NCI-H146 treated with DMSO at 0.1 percent for 48 hours (cell line): ENCODE results near the gene SPIRE2.
"Not testable (repeated sequence)": the region's sequence is repeated elsewhere in the genome, so short reads cannot be mapped to it uniquely, and the experiment has no call there.

Experiments used
- DNase-seq: peaks from one replicate; lab custom pipeline; 2025; ENCODE audit not compliant: unreplicated experiment; lab: John Stamatoyannopoulos, UW

The SPIRE2 gene

DNA sequence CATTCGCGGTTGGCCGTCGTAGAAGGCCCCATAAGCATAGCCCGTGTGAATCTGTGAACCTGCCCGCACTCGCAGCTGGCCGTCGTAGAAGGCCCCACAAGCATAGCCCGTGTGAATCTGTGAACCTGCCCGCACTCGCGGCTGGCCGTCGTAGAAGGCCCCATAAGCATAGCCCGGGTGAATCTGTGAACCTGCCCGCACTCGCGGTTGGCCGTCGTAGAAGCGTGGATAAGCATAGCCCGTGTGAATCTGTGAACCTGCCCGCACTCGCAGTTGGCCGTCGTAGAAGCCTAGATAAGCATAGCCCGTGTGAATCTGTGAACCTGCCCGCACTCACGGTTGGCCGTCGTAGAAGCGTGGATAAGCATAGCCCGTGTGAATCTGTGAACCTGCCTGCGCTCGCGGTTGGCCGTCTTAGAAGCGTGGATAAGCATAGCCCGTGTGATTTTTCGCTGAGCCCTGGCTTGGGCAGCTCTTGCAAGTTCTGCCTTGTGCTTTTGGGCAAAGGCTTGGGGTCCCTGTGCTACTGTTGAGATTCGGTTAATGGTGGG is 6.6 kb downstream of the SPIRE2 start:
- DNase-seq, result not testable (repeated sequence)

DNA sequence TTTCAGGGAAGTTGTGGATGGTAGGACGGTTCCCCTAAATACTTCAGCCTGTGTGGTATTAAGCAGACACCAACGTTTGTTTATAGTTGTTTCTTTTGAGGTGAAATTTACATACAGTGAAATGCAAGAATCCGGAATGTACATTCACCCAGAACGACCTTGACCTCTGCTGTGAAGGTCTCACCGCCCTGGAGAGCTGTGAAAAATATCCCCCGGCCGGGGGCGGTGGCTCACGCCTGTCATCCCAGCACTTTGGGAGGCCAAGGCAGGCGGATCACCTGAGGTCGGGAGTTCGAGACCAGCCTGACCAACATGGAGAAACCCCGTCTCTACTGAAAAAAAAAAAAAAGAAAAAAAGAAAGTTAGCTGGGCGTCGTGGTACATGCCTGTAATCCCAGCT is 8.2 kb downstream of the SPIRE2 start:
- DNase-seq, result not testable (repeated sequence)

DNA sequence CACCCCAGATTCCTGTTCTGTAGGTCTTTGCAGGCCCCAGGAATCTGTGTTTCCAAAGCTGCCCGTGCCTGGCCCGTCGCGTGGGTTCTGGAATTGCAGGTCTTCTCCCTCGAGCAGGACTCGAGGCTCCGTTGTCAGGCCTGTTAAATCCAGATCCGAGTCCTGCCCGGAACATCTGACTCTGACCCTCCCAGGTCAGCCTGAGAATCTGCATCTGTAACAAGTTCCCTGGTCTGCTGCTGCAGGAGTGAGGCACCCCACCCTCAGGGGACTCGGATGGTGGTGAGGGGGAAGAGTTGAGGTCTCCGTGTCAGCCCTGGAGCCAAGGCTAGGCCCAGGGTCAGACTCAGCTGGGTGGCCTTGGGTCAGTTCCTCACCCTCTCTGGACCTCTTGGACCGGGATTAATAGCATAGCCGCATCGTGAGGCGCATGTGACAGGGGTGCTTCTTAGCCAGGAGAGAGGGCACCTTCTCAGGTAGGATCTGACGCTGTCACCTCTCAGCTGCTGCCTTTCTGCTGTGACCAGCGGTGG is 8.8 kb downstream of the SPIRE2 start:
- no peak for DNase-seq

DNA sequence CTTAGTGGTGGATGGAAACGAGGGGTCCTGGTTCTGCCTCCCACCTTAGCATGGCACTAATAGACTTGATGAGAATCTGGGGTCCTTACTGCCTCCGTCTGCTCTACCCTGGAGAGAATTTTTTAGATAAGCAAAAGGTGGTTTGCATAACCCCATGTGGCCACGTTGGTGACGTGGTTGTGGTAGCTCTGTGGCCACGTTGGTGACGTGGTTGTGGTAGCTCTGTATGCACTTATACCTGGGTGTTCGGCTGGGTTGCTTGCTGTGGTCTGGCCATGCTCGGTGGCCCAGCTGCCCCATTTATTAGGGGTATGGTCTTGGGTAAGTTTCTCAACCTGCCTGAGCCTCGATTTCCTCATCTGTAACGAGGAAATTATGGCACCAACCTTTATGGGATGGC is 13.0 kb downstream of the SPIRE2 start:
- DNase-seq, result no peak

DNA sequence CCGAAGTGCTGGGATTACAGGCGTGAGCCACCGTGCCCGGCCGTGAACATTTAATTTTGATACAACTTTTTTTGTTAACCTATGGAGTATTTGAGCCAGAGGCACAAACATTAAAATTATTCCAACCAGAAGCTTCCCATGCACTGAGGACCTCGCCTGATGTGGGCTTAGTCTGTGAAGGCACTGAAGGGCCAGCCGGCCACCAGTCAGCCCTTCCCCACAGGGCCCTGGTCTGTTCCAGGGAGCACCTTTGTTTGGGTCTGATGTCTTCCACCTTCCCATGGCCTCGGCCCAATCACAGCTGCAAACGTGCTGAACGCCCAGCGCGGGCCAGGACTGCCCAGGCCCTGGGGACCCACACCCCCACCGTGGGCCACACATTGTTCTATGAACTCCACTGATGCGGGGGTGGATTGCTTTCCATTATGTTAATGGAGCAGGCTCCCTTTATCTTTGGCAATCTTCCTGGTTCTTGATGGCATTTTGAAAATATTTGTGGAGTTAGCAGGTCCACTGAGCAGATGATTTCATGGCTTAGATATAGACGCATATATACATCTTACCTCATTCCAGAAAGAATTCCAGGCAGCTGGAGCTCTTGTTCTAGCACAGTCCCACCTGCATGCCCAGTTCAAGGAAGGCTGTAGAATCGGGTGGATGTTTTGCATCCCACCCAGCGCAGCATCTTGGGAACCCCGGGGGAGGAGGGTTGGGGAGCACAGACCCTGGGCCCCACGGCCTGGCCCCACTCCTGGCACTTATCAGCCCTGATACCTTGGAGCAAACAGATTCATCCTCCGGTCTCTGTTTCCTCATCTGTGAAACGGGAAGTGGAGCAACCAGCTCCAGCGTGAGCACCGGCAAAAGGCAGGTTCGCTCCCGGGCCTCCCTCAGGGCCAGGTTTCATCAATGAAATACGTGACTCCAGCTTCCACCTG is 14.5 kb downstream of the SPIRE2 start:
- DNase-seq, result no peak

DNA sequence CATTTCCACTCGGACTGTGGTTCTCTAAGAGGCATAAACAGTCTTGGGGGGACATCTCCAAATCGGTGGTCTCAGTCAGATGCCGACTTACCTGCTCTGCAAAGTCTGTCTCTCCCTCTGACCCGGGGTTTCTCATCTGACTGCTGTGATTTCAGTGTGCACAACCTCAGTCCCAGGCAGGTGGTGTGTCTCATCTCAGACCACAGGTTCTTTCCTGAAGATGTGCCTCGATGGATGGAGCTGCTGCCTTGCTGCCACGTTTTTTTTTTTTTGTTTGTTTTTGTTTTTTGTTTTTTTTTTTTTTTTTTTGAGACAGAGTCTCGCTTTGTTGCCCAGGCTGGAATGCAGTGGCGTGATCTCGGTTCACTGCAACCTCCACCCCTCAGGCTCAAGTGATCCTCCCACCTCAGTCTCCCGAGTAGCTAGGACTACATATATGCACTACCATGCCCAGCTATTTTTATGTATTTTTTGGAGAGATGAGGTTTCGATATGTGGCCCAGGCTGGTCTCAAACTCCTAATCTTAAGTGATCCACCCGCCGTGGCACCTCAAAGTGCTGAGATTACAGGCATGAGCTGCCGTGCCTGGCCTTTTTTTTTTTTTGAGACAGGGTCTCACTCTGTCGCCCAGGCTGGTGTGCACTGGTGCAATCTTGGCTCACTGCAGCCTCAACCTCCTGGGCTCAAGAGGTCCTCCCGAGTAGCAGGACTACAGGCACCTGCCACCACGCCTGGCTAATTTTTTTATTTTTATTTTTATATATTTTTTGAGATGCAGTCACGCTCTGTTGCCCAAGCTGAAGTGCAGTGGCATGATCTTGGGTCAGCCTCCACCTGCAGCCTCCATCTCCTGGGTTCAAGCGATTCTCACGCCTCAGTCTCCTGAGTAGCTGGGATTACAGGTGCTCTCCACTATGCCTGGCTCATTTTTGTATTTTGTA is 15.4 kb downstream of the SPIRE2 start:
- DNase-seq, result no peak

DNA sequence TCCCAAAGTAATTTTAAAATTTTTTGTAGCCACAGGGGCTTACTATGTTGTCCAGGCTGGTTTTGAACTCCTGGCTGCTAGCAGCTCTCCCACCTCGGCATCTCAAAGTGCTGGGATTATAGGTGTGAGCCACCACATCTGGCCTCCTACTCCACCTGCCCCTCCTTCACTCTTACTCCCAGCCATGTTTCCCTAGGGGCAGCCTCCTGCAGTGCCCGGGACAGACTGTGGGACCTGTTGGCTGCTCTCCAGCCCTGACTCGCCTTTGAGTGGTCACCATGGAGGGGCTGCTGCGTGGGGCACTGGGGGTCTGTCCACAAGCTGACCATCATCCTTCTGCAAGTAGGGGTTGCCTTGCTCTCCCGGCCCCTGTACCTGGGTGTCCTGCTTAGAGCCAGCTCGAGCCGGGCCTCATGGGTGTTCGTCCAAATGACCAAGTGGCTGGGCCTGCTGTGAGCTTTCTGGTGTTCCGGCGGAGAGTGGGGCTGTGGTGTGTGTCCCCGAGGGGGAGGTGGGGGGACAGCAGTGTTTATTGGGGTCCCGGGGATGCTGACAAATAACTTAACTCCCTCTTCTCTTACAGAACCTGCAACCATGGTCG is 16.6 kb downstream of the SPIRE2 start:
- DNase-seq, result no peak

DNA sequence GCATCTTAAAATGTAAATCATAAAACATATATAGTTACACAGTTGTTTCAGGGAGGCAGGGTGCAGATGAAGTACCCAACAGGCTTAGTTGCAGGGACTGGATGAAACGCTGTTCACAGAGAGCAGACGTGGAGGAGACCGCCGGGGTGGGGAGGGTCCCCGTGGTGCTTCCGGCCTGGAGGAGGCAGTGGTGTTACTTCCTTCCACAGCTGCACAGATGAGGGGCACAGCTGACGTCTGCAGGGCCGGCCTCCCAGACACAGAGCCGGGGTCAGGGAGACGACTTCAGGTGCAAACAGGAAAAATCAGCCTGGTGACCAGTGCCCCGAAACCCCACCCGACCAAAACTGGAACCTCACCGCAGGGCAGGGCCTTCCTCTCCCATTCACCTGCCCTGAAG is 17.1 kb downstream of the SPIRE2 start:
- no peak for DNase-seq

DNA sequence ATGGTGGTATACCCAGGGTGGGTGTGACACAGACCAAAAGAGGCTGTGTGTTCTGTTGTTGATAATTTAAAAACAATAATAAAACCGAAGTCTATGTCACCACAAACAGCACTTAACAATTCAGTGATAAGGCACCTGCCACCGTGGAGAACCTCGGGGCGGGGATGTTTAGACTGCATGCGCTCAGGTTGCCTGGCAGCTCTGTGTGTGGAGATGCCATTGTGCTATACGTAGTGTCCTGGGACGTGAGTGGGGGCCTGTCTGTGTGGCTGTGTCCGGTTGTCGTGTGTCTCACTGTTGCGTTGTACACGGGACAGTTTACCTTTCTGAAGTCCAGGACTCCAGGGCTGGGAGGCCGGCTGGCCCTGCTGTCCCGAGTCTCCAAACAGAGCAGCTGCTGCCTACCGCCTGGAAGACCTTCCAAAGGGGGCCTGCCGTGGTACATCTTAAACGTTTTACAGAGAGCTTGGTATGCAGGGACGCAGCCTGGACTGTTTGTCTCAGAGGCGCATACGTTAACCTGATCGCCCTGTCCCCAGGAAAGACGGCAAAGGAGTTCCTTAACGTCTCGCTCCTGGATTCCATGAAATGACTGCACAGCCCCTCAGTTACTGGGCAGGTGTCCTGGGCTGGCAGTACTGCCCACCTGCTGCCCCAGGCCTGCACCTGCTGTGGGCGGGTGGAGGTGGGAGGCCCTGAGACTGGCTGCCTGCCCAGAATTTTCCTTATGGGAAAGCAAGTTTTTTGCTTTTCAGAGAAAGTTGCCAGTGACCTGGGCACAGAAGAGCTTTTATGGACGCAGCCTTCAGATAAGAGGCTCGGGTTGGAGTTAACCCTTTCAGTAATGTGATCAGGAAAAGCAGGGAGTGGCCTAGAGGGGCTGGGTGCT is 19.0 kb downstream of the SPIRE2 start:
- DNase-seq, result peak; percentile 29

DNA sequence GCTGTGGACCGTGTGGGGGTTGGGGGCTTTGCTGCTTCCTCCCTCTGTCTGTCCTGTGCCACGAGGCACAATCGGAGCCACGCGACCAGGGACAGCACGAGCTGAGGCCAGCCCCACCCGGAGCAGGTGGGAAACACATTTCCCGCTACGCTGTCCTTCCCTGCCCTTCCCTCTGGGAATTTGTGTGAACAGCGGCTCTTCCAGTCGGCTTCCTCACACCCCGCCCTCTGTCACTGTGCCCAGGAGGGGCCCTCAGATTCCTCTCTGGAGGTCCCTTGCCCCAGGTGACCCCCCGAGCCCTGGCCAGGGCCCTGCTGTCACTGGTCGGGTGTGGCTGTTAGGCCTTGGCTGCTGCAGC is 19.6 kb downstream of the SPIRE2 start:
- DNase-seq, result no peak

DNA sequence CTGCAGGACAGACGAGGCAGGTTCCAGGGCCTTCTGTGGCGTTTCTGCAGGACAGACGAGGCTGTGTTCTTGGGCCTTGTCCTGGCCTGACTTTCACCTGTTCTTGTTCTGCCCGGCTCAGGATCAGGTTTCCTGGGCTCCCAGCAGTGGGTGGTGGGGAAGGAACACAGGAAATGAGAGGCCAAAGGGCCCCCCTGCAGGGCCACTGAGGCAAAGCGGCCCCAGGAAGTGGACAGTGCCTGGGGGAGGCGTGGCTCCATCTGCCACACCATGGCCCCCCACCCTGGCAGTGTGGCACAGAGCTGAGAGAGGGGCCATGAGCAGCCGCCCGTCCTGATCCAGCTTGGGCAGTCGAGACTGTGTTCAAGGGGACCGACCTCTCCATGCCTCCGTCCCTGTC is 20.7 kb downstream of the SPIRE2 start:
- no peak for DNase-seq

DNA sequence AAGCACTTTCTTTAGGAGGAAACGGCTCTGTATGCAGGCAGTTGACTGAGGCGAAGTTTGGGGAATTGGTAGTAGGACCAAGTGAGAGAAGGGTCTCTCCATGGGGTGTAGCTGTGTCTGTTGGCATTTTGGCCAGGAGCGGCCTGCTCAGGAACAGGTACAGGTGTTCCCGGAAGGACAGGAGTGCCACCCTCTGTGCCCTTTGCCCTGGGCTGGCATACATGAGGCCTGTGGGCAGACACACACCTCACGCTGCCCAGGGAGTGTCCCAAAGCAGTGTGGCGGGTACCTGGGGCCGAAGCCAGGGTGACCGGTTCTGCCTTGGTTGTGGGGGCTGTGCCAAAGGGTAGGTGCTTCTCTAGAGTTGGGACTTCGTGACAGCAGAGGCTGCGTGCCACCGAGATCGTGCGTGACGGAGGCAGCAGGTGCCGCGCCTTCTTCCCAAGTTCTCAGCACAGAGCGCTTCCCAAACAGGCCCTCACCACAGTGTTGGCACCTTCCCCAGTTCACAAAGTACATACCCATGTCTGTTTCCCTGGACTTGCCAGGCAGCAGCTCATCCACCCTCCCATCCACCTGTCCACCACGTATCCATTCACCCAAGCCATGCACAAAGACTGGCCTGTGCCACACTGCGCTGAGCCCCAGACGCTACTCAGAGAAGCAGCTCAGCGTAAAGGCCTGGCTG is 25.2 kb downstream of the SPIRE2 start:
- DNase-seq, result no peak

DNA sequence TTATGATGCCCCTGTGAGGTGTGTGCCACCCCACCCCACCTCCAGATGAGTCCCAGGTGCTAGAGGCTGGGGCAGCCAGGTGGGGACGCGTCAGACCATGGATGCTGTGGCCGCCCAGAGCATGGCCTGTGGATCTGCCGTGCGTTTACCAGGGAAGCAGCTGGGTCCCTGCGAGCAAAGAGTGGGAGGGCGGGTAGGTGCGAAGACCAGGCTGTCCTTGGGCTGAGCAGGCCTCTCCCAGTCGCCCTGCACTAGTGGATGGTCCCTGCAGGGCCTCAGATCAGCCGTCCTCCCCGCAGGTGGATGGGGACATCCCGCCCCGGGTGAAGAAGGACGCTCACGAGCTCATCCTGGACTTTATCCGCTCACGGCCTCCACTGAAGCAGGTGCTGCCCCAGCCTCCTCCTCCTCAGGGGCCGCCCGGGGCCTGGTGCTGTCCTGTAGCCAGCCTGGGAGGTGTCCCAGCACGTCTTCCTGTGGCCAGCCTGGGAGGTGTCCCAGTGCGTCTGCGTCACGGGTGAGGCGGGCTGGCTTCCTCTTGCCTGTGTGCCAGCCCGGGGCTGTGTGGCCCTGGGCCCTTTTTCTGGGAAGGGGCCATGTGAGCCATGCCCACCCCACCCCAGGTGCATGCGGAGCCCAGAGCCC is 27.1 kb downstream of the SPIRE2 start:
- no peak for DNase-seq

DNA sequence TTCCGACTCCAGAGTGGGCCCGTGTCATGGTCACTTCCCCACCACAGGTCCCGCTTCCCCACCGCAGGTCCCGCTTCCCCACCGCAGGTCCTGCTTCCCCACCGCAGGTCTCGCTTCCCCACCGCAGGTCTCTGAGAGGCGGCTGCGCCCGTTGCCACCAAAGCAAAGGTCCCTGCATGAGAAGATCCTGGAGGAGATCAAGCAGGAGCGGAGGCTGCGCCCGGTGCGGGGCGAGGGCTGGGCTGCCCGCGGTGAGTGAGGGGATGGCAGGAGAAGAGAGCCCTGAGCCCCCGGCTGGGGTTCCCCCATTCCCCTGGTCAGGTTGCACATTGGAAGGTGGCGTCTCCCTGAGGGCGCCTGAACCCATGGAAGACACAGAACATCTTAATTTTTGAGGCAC is 27.7 kb downstream of the SPIRE2 start:
- no peak for DNase-seq

DNA sequence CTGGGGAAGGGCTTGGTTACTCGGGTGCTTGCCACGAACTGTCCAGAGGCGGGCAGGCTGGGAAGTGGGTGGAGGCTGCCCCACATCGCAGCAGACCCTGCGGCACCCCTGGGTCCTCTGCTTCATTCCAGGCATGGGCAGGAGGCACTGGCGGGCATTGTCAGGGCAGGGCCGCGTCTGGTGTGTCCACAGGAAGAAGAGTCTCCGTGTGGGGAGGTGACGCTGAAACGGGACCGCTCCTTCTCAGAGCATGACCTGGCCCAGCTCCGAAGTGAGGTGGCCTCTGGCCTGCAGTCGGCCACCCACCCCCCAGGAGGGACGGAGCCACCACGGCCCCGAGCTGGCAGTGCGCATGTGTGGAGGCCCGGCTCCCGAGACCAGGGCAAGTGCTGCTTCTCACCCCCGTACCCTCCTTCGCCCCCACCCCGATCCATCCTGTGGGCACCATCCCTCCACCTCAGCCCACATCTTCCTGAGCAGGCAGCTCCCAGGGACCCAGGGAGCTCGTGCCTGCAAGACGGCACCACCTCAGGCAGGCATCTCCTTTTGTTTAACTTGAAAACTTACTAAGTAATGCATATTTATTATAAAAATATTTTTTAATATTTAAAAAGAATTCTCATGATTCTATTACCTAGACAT is 30.8 kb downstream of the SPIRE2 start:
- DNase-seq, result no peak

DNA sequence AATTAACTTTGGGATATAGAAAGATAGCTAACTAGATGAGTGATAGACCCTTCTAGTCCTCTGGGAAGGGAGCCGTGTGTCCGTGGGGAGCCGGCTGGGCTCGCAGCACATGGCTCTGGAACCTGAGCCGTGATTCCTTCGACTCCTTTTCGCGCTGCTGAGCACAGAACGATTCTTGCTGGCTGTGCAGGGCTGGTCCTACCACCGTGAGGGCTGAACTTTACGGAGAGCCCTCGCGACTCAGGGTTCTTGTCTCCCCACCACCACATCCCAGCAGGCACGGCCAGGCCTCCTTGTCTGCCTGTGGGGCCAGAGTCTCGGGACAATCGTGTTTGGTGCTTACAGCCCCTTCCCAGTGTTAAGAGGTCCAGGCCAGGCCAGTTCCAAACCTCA is 31.3 kb downstream of the SPIRE2 start:
- no peak for DNase-seq

DNA sequence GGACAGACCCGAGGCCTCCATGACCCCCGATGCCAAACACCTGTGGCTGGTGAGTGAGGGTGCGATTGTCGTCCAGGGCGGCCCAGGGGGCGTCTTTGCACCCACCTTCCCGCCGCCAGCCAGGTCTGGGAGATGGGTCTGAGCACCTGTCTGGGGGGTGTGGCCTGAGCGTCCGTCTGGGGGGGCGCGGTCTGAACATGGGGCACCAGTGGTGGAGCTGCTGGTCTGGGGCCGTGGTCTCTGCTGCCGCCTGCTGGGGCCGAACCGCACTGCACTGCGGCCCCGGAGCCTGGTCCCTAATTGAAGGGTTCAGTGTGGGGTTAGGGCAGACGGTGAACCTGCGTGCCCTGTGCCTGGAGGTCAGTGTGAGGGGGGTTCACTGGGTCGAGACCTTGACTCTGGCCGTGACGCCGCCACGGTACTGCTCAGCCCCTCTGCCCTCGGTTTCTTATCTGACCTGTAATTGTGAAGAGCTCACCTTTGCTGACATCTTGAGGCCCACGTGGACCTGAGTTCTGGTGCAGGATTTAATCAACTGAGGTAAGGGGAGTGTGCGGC is 32.6 kb downstream of the SPIRE2 start:
- no peak for DNase-seq

DNA sequence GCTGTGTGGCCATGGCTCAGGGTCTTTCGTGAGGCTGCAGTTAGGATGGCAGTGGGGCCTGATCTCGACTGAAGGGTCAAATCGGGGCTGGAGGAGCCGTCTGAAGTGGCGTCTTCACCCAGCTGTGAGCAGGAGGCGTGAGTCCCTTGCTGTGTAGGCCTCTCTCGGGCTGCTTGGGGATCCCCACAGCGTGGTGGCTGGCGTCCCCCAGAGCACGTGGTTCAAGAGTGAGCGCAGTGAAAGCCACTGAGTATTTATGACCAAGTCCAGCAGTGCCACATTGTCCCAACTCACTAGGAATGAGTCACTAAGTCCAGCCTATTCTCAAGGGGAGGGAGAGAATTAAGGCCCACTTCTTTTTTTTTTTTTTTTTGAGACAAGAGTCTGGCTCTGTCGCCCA is 33.4 kb downstream of the SPIRE2 start:
- no peak for DNase-seq
